Right lobe of liver (tissue), 4 donors: ENCODE results near the gene POLR2H.

Experiments used
- CTCF ChIP-seq, 4 donors: fragments of 200-600 bp in 3 of 4; fragments of 450-650 bp in 1 of 4; IDR thresholded peaks; one replicate each; pipeline versions ENCODE4 v1.5.1 to v1.8.0; 2016 to 2022; ENCODE audit warnings: antibody characterized with exemption in 4 of 4, mild to moderate bottlenecking in 2 of 4
- POLR2A ChIP-seq: fragments of 450-650 bp; IDR thresholded peaks from one replicate; pipeline ENCODE4 v1.6.1; 2017; ENCODE audit warnings: antibody characterized with exemption, mild to moderate bottlenecking
- donor health status: DM: no; HTN: no; CAD: no.
- donor health status: DM: no; HTN: no; CAD: no.
- donor health status: DM: no; HTN: yes; CAD: no.

- TF ChIP-seq CTCF (IDR thresholded peaks at IDR 0.05) (no peak), POLR2A (no peak)
Observed at GRCh38 chr3:184353546-184353941, 8.0 kb upstream of the POLR2H start.
